ENCODE results near the gene SPEF2. TPM values are rescaled to one million over a fixed set of nuclear protein-coding genes. Genes with fewer than 3 reads are reported as not detected.

Gene SPEF2
- total RNA-seq, 2 experiments from 2014 or later = 0.03 TPM; not detected in 1

GRCh38 chr5:35634326-35634725 lies 16.7 kb downstream of the SPEF2 start:
- H3K4me2 ChIP-seq (ENCODE audit: low read length) = no peak overlapping the region
- TF ChIP-seq EZH2phosphoT487 (IDR thresholded peaks at IDR 0.05; ENCODE audit: borderline replicate concordance, low read depth, low read length) (no peak), CTCF (conservative IDR thresholded peaks at IDR 0.05; ENCODE audit: low read length) (no peak)
- H3K9me2 ChIP-seq (ENCODE audit: insufficient read depth, low read length) = no peaks in the 10 kb centered on the region
- no TSS peak for BruUV-seq (replicated peaks)
- DNase-seq (ENCODE audit: low spot score) = no peak
- intact Hi-C loops (cut with micrococcal nuclease; ENCODE audit: unreplicated experiment) = no loop called here
- H3K9me3 ChIP-seq (ENCODE audit: low read length) = no peaks in the 10 kb centered on the region; the same call in 1 of the 2 replicates
- no peak overlapping the region for H2AFZ ChIP-seq (ENCODE audit: low read length)
- no peak overlapping the region for H3K27ac ChIP-seq (ENCODE audit: low read depth, low read length, poor library complexity, severe bottlenecking)
- H3K36me3 ChIP-seq (ENCODE audit: insufficient read depth, low read length) = no peaks in the 10 kb centered on the region
- CTCF ChIA-PET (ENCODE audit: unreplicated experiment) = no interaction called here
- POLR2A ChIA-PET = interaction anchor here (0.7 kb wide), 1 partner anchor 49 kb away, joined by 3 read pairs; no protein-coding TSS in a partner anchor
- no peaks in the 10 kb centered on the region for H4K20me1 ChIP-seq (ENCODE audit: insufficient read depth, low read length)
- no peaks in the 10 kb centered on the region for H3K4me1 ChIP-seq (ENCODE audit: insufficient read depth, low read length, poor library complexity, severe bottlenecking)
- H3K4me3 ChIP-seq (ENCODE audit: low read depth, low read length, poor library complexity, severe bottlenecking) = no peak overlapping the region
- no peaks in the 10 kb centered on the region for H3K79me2 ChIP-seq (ENCODE audit: insufficient read depth, low read depth, low read length)

GRCh38 chr5:35640623-35641022 lies 23.0 kb downstream of the SPEF2 start:
- Histone ChIP-seq H3K9me3 (ENCODE audit: low read length) (no peaks in the 10 kb centered on the region), H3K4me2 (ENCODE audit: low read length) (no peak overlapping the region), H3K9me2 (ENCODE audit: insufficient read depth, low read length) (no peaks in the 10 kb centered on the region), H3K27ac (ENCODE audit: low read depth, low read length, poor library complexity, severe bottlenecking) (no peak overlapping the region), H4K20me1 (ENCODE audit: insufficient read depth, low read length) (no peaks in the 10 kb centered on the region), H2AFZ (ENCODE audit: low read length) (no peak overlapping the region), H3K36me3 (ENCODE audit: insufficient read depth, low read length) (no peaks in the 10 kb centered on the region), H3K4me3 (ENCODE audit: low read depth, low read length, poor library complexity, severe bottlenecking) (no peak overlapping the region), H3K4me1 (ENCODE audit: insufficient read depth, low read length, poor library complexity, severe bottlenecking) (no peaks in the 10 kb centered on the region), H3K79me2 (ENCODE audit: insufficient read depth, low read depth, low read length) (no peaks in the 10 kb centered on the region)
- no peak for TF ChIP-seq EZH2phosphoT487 (IDR thresholded peaks at IDR 0.05; ENCODE audit: borderline replicate concordance, low read depth, low read length)
- no peak for TF ChIP-seq CTCF (conservative IDR thresholded peaks at IDR 0.05; ENCODE audit: low read length)
- CTCF ChIA-PET (ENCODE audit: unreplicated experiment) = no interaction called here
- POLR2A ChIA-PET = no interaction called here
- no peak for DNase-seq (ENCODE audit: low spot score)
- BruUV-seq (replicated peaks) = no TSS peak
- intact Hi-C loops (cut with micrococcal nuclease; ENCODE audit: unreplicated experiment) = no loop called here

GRCh38 chr5:35644543-35644942 lies 26.9 kb downstream of the SPEF2 start:
- peak; percentile 8 for DNase-seq (ENCODE audit: low spot score)
- no TSS peak for BruUV-seq (replicated peaks)
- Histone ChIP-seq H3K9me3 (ENCODE audit: low read length) (no peaks in the 10 kb centered on the region), H3K36me3 (ENCODE audit: insufficient read depth, low read length) (no peaks in the 10 kb centered on the region), H3K79me2 (ENCODE audit: insufficient read depth, low read depth, low read length) (no peaks in the 10 kb centered on the region), H2AFZ (ENCODE audit: low read length) (no peak overlapping the region), H3K4me1 (ENCODE audit: insufficient read depth, low read length, poor library complexity, severe bottlenecking) (no peaks in the 10 kb centered on the region), H3K4me2 (ENCODE audit: low read length) (no peak overlapping the region), H3K4me3 (ENCODE audit: low read depth, low read length, poor library complexity, severe bottlenecking) (no peak overlapping the region), H3K27ac (ENCODE audit: low read depth, low read length, poor library complexity, severe bottlenecking) (no peak overlapping the region), H4K20me1 (ENCODE audit: insufficient read depth, low read length) (no peaks in the 10 kb centered on the region), H3K9me2 (ENCODE audit: insufficient read depth, low read length) (no peaks in the 10 kb centered on the region)
- CTCF ChIA-PET (ENCODE audit: unreplicated experiment) = interaction anchor here (0.6 kb wide), 1 partner anchor 307 kb away, joined by 3 read pairs; no protein-coding TSS in a partner anchor
- POLR2A ChIA-PET = no interaction called here
- intact Hi-C loops (cut with micrococcal nuclease; ENCODE audit: unreplicated experiment) = no loop called here
- TF ChIP-seq EZH2phosphoT487 (IDR thresholded peaks at IDR 0.05; ENCODE audit: borderline replicate concordance, low read depth, low read length) (no peak), CTCF (conservative IDR thresholded peaks at IDR 0.05; ENCODE audit: low read length) (peak; percentile 24; the same call in 1 of the 2 replicates)
